BE2C (cell line): ENCODE results near the gene RFC1. TPM values are rescaled to one million over a fixed set of nuclear protein-coding genes. Genes with fewer than 3 reads are reported as not detected.
"Not testable (repeated sequence)": the region's sequence is repeated elsewhere in the genome, so short reads cannot be mapped to it uniquely, and the experiment has no call there.

ENCODE experiments used
- DNase-seq: peaks from one replicate; pipeline ENCODE4 v3.0.0-alpha.2; 2020
- H3K27me3 ChIP-seq: fragments of 250-450 bp; sonication (Bioruptor Pico); 2 replicates; pipeline ENCODE4 v1.5.1; 2020; ENCODE audit warnings: mild to moderate bottlenecking
- H3K36me3 ChIP-seq: fragments of 250-450 bp; sonication (Bioruptor Pico); 2 replicates; pipeline ENCODE4 v1.5.1; 2020; ENCODE audit warnings: mild to moderate bottlenecking
- H3K4me1 ChIP-seq: fragments of 250-450 bp; sonication (Bioruptor Pico); 2 replicates; pipeline ENCODE4 v1.5.1; 2020
- H3K4me3 ChIP-seq: 2 replicates; pipeline ENCODE4 v1.5.1; 2011; ENCODE audit warnings: low read depth, low read length
- H3K9me3 ChIP-seq: fragments of 250-450 bp; sonication (Bioruptor Pico); 2 replicates; pipeline ENCODE4 v1.5.1; 2020
- polyA plus RNA-seq: library from polyadenylated mRNA; unstranded; fragments of >200 nt; gene quantifications from one replicate; pipeline ENCODE4 v1.2.1, GENCODE V29; 2012; ENCODE audit warnings: low read depth, missing spikeins; ENCODE audit not compliant: insufficient read length, insufficient read depth
- TF ChIP-seq, protein P1 (sequence below): IDR thresholded peaks from 2 replicates; pipeline ENCODE4 v1.5.1; 2012; ENCODE audit warnings: mild to moderate bottlenecking, low read depth, low read length

RFC1 gene, protein sequence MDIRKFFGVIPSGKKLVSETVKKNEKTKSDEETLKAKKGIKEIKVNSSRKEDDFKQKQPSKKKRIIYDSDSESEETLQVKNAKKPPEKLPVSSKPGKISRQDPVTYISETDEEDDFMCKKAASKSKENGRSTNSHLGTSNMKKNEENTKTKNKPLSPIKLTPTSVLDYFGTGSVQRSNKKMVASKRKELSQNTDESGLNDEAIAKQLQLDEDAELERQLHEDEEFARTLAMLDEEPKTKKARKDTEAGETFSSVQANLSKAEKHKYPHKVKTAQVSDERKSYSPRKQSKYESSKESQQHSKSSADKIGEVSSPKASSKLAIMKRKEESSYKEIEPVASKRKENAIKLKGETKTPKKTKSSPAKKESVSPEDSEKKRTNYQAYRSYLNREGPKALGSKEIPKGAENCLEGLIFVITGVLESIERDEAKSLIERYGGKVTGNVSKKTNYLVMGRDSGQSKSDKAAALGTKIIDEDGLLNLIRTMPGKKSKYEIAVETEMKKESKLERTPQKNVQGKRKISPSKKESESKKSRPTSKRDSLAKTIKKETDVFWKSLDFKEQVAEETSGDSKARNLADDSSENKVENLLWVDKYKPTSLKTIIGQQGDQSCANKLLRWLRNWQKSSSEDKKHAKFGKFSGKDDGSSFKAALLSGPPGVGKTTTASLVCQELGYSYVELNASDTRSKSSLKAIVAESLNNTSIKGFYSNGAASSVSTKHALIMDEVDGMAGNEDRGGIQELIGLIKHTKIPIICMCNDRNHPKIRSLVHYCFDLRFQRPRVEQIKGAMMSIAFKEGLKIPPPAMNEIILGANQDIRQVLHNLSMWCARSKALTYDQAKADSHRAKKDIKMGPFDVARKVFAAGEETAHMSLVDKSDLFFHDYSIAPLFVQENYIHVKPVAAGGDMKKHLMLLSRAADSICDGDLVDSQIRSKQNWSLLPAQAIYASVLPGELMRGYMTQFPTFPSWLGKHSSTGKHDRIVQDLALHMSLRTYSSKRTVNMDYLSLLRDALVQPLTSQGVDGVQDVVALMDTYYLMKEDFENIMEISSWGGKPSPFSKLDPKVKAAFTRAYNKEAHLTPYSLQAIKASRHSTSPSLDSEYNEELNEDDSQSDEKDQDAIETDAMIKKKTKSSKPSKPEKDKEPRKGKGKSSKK
- 29.9 TPM for polyA plus RNA-seq

DNA sequence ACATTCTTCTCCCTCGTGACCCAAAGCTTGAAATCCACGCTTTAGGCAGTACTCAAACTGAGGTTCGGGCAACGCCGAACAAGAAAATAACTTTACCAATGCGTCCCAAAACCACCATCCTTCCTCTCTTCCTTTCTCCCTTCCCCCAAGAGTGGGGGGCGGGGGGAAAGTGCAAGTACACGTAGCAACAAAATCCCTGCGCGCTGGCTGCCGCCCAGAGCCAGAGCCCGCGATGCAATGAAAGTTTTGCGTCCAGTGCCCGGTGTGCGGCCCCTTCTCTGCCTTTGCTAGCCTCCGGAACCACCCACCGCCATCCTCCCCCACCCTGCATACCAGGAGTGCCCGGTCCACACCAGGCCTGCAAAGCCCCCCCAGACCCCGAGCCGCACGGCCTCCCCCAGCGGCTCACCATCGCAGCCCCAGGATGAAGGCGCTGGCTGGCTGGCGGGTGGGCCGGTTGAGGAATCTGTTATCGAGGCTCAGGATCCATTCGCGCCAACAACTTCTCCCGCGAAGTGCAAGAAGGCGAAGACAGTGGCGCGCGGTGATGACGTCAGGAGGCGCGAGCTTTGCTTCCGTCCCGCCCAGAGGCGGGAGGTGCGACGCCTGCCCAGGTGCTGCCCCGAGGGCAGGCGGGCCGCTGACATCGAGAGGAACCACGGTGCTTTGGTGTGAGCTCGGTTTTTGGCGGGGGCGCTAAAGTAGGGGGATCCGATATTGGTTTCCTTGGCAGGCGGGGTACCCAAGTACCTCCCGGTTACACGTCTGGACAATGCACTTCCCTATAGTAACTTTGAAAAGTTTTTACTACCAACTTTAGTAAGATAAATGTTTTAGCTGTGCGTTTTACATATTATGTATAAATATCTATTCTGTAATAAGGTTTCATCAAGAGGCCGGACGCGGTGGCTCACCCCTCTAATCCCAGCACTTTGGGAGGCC is at the start of gene RFC1:
Gene RFC1, minus strand, starts transcription at position 533 of the 942 bp plus-strand sequence. Its CDS starts 121 bp downstream, at position 412.
- TF ChIP-seq, protein P1, sequence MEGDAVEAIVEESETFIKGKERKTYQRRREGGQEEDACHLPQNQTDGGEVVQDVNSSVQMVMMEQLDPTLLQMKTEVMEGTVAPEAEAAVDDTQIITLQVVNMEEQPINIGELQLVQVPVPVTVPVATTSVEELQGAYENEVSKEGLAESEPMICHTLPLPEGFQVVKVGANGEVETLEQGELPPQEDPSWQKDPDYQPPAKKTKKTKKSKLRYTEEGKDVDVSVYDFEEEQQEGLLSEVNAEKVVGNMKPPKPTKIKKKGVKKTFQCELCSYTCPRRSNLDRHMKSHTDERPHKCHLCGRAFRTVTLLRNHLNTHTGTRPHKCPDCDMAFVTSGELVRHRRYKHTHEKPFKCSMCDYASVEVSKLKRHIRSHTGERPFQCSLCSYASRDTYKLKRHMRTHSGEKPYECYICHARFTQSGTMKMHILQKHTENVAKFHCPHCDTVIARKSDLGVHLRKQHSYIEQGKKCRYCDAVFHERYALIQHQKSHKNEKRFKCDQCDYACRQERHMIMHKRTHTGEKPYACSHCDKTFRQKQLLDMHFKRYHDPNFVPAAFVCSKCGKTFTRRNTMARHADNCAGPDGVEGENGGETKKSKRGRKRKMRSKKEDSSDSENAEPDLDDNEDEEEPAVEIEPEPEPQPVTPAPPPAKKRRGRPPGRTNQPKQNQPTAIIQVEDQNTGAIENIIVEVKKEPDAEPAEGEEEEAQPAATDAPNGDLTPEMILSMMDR = no peak
- H3K4me1 ChIP-seq = no peaks in the 10 kb centered on the region
- peak within 1 kb of the TSS; percentile 86 for H3K4me3 ChIP-seq
- H3K36me3 ChIP-seq = no peaks in the 10 kb centered on the region; the same call in 1 of the 2 replicates
- H3K9me3 ChIP-seq = no peaks in the 10 kb centered on the region
- no peaks in the 10 kb centered on the region for H3K27me3 ChIP-seq
- peak; percentile 92 for DNase-seq

DNA sequence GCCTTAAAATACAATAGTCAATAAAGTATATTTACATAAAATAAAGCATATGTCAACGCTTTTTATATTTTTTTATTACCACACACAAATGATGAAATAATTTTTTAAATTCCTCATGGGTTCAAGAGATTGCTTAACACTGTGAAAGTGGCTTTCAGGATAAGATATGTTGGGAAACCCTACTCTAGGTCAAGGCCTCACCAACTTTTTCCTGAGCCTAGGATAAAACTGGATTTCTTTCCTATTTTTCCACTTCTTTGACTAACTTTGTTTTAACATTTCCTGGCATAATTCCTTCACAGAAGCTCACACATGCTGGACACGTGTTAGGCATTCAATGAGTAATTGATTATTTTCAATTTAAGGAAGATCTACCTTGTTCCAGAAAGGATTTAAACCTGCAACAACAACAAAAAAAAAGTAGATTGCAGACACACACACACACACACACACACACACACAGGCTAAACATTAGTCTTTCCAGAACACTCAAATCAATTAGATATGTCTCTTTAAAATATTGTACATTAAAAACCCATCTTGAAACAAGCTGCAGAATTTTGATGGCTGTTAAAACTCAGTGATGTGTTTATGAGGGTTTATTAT is 49.6 kb upstream of the RFC1 start:
- H3K27me3 ChIP-seq = no peaks in the 10 kb centered on the region
- TF ChIP-seq, protein P1 = no peak

DNA sequence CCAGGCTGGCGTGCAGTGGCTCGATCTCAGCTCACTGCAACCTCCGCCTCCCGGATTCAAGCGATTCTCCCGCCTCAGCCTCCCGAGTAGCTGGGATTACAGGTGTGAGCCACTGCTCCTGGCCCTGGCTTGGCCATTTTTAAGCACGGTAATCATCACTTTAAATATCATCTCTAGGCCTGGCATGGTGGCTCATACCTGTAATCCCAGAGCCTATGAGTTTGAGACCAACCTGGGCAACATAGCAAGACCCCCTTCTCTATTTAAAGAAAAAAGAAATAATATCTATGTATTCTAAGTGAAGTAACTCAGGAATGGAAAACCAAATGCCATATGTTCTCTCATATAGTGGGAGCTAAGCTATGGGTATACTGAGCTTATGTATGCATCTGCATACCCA is 45.4 kb upstream of the RFC1 start:
- H3K36me3 ChIP-seq, H3K4me1 ChIP-seq, DNase-seq, H3K4me3 ChIP-seq, H3K27me3 ChIP-seq, H3K9me3 ChIP-seq: not testable (repeated sequence)

More for the DNA sequence above, 49.6 kb upstream of the RFC1 start:
- H3K36me3 ChIP-seq = no peaks in the 10 kb centered on the region
- H3K4me3 ChIP-seq = no peak overlapping the region
- no peaks in the 10 kb centered on the region for H3K4me1 ChIP-seq
- no peak for DNase-seq
- no peaks in the 10 kb centered on the region for H3K9me3 ChIP-seq

DNA sequence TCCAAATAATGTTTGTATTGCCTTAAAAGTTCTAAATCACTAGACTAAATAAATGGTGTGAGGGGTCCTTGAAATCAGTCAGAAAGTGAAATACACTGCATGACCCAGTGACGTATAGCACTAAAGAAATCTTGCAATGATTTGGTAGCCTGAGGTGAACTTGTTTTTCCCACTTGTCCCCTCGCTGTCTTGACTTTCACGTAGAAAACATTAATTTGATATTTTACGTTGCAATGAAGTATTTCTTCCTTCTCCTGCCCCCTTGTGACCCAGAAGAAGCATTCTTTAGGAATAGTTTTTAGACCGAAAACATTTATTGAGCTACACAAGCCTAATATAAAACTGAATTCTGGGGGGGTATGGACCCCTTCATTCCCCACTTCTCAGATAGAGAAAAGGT is 44.3 kb upstream of the RFC1 start:
- H3K4me3 ChIP-seq = no peak overlapping the region
- DNase-seq = no peak
- no peaks in the 10 kb centered on the region for H3K9me3 ChIP-seq
- no peaks in the 10 kb centered on the region for H3K27me3 ChIP-seq
- TF ChIP-seq, protein P1 = 0 out of 2 replicates have a peak, but pooled peaks have one; percentile 23
- H3K36me3 ChIP-seq = no peaks in the 10 kb centered on the region
- no peaks in the 10 kb centered on the region for H3K4me1 ChIP-seq

DNA sequence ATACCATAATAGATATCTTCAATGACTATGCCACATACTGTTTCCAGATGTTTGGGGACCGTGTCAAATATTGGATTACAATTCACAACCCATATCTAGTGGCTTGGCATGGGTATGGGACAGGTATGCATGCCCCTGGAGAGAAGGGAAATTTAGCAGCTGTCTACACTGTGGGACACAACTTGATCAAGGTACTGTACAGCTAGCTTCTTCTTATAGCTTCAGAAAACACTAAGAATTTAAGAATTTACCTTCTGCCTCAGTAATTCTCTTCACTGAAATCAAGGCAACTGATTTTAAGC is 41.4 kb upstream of the RFC1 start:
- H3K4me3 ChIP-seq = no peak overlapping the region; the same call in 1 of the 2 replicates
- no peaks in the 10 kb centered on the region for H3K36me3 ChIP-seq
- no peaks in the 10 kb centered on the region for H3K9me3 ChIP-seq
- TF ChIP-seq, protein P1 = no peak
- no peaks in the 10 kb centered on the region for H3K27me3 ChIP-seq
- no peaks in the 10 kb centered on the region for H3K4me1 ChIP-seq
- no peak for DNase-seq
